Measurements from ENCODE around the gene CHD9NB.
A peak's percentile ranks its signal among the peaks of the same experiment; 100 is the strongest.

The CHD9NB gene

DNA sequence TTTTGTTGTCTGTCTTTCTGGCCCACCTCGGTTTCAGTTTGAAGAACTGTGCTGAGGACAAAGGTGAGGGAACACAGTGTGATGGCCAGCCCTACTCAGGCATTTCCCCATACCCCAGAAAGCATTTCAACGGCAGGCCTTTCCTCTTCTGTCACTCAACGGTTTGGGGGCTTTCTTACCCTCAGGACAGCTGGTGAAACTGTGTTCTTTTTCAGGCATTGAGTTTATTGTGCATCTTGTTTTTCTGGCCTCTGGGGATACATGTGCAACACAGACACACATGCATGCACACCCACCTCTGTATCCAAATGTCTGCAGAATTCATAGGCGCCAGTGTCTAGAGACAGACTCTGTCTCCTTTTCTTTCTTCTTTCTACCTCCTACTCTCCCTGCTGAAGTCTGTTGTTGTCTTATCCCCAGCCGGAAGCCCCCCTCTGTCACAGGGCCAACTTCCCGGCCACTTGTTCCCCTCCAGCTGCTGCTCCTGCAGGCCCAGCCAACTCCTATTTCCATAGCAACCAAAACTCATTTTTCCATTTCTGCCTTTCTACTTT lies 19.1 kb upstream of the CHD9NB start:
- H3K9me3 ChIP-seq, result no peaks in the 10 kb centered on the region
- peaks cover 9% of the 10 kb centered on the region for H3K36me3 ChIP-seq
- no peaks in the 10 kb centered on the region for H3K27me3 ChIP-seq
- H3K4me1 ChIP-seq, result peaks cover 4% of the 10 kb centered on the region
- peak; percentile 73 for DNase-seq
- peak overlapping the region; percentile 32 for H3K4me3 ChIP-seq (ENCODE audit: low read depth, low read length)
- TF ChIP-seq, protein P1, sequence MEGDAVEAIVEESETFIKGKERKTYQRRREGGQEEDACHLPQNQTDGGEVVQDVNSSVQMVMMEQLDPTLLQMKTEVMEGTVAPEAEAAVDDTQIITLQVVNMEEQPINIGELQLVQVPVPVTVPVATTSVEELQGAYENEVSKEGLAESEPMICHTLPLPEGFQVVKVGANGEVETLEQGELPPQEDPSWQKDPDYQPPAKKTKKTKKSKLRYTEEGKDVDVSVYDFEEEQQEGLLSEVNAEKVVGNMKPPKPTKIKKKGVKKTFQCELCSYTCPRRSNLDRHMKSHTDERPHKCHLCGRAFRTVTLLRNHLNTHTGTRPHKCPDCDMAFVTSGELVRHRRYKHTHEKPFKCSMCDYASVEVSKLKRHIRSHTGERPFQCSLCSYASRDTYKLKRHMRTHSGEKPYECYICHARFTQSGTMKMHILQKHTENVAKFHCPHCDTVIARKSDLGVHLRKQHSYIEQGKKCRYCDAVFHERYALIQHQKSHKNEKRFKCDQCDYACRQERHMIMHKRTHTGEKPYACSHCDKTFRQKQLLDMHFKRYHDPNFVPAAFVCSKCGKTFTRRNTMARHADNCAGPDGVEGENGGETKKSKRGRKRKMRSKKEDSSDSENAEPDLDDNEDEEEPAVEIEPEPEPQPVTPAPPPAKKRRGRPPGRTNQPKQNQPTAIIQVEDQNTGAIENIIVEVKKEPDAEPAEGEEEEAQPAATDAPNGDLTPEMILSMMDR (IDR thresholded peaks at IDR 0.05; ENCODE audit: low read depth, low read length), result no peak

GRCh38 chr16:53069772-53070171 lies 17.1 kb upstream of the CHD9NB start:
- DNase-seq, result no peak
- peaks cover 5% of the 10 kb centered on the region; the same call in 1 of the 2 replicates for H3K36me3 ChIP-seq
- H3K27me3 ChIP-seq, result no peaks in the 10 kb centered on the region
- TF ChIP-seq, protein P1 (IDR thresholded peaks at IDR 0.05; ENCODE audit: low read depth, low read length), result no peak
- peaks cover 8% of the 10 kb centered on the region for H3K4me1 ChIP-seq
- no peak overlapping the region for H3K4me3 ChIP-seq (ENCODE audit: low read depth, low read length)
- H3K9me3 ChIP-seq, result no peaks in the 10 kb centered on the region

GRCh38 chr16:53068423-53068833 lies 15.7 kb upstream of the CHD9NB start:
- H3K36me3 ChIP-seq, result peaks cover 5% of the 10 kb centered on the region; the same call in 1 of the 2 replicates
- DNase-seq, result no peak
- H3K4me1 ChIP-seq, result peaks cover 8% of the 10 kb centered on the region
- no peaks in the 10 kb centered on the region for H3K27me3 ChIP-seq
- H3K9me3 ChIP-seq, result no peaks in the 10 kb centered on the region
- TF ChIP-seq, protein P1 (IDR thresholded peaks at IDR 0.05; ENCODE audit: low read depth, low read length), result no peak
- H3K4me3 ChIP-seq (ENCODE audit: low read depth, low read length), result no peak overlapping the region

GRCh38 chr16:53067675-53068074 lies 15.0 kb upstream of the CHD9NB start:
- DNase-seq, result no peak
- TF ChIP-seq, protein P1 (IDR thresholded peaks at IDR 0.05; ENCODE audit: low read depth, low read length), result no peak
- no peak overlapping the region for H3K4me3 ChIP-seq (ENCODE audit: low read depth, low read length)

DNA sequence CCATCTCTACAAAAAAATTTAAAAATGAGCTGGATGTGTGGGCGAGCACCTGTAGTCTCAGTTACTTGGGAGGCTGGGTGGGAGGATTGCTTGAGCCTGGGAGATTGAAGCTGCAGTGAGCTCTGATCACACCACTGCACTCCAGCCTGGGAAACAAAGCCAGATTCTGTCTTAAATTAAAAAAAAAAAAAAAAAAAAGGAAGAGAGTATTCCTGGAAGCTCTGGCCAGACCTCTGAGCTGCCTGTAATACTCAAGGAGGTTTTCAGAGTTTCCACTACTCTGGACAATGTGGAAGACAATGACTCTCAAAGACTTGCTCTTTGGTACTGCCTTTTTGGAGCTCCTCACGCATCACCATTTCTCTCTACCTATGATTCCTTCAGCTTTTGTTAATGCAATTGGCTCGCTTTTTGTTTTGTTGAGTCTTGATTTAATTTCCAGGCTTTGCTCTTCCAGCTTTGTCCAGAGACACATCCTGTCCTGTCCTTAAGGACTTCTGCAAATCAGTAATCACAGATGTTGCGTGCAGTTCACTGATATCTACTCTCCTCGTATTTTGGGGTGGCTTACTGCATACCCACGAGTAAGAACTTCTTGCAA lies 12.9 kb upstream of the CHD9NB start:
- DNase-seq, result no peak
- no peaks in the 10 kb centered on the region for H3K9me3 ChIP-seq
- TF ChIP-seq, protein P1 (IDR thresholded peaks at IDR 0.05; ENCODE audit: low read depth, low read length), result no peak
- peaks cover 4% of the 10 kb centered on the region; the same call in 1 of the 2 replicates for H3K4me1 ChIP-seq
- H3K36me3 ChIP-seq, result peaks cover 5% of the 10 kb centered on the region; the same call in 1 of the 2 replicates
- no peak overlapping the region for H3K4me3 ChIP-seq (ENCODE audit: low read depth, low read length)
- no peaks in the 10 kb centered on the region for H3K27me3 ChIP-seq

More at GRCh38 chr16:53067675-53068074, 15.0 kb upstream of the CHD9NB start:
- H3K27me3 ChIP-seq, result no peaks in the 10 kb centered on the region
- no peaks in the 10 kb centered on the region for H3K9me3 ChIP-seq
- peaks cover 5% of the 10 kb centered on the region; the same call in 1 of the 2 replicates for H3K36me3 ChIP-seq
- peaks cover 8% of the 10 kb centered on the region for H3K4me1 ChIP-seq

DNA sequence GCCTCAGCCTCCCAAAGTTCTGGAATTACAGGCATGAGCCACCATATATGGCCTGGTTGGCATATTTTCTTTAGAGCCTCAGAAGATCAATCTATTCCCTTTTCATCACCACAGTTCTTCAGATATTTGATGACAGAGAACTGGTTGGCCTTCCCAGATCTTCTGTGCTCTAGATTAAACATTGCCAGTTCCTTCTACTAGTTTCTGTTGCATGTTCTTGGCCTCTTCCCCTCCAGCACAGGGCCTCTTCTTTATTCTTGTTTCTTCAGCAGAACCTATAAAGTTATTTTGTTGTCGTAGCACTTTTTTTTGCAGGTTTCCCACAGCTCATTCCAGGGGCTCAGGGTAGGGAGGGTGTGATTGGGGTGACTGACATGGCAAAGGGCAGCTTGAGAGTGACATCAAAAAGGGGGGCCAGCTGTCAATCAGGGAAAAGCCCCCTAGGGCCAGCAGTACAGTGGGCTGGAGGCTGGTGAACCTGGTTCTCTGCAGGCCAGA lies 11.4 kb upstream of the CHD9NB start:
- TF ChIP-seq, protein P1 (IDR thresholded peaks at IDR 0.05; ENCODE audit: low read depth, low read length), result no peak
- H3K4me1 ChIP-seq, result peaks cover 4% of the 10 kb centered on the region; the same call in 1 of the 2 replicates
- peaks cover 5% of the 10 kb centered on the region; the same call in 1 of the 2 replicates for H3K36me3 ChIP-seq
- no peak overlapping the region for H3K4me3 ChIP-seq (ENCODE audit: low read depth, low read length)
- DNase-seq, result no peak
- H3K27me3 ChIP-seq, result no peaks in the 10 kb centered on the region
- no peaks in the 10 kb centered on the region for H3K9me3 ChIP-seq

Data from BE2C (cell line).